Common myeloid progenitor, CD34-positive (primary cell): ENCODE measurements around the gene ANKRD33B.

Experiments
- CTCF ChIA-PET: fragments of 350-600 bp; sonication (Branson Sonifier 250); formaldehyde crosslinking; loops from one replicate; lab custom pipeline; 2021; ENCODE audit warnings: antibody characterized with exemption; lab: Charles Lee
- POLR2A ChIA-PET: fragments of 350-600 bp; sonication (Branson Sonifier 250); formaldehyde crosslinking; loops from one replicate; lab custom pipeline; 2021; ENCODE audit warnings: antibody characterized with exemption; lab: Charles Lee
- DNase-seq, 3 donors: peaks; one replicate each; pipeline versions ENCODE4 v3.0.0 to v3.0.0-alpha.2; 2013
- H3K27ac ChIP-seq, 2 experiments: 1 replicate in 1 of 2; 2 replicates in 1 of 2; pipeline ENCODE4 v1.7.0; 2013; ENCODE audit warnings: inconsistent platforms in 2 of 2, low read length in 2 of 2, mild to moderate bottlenecking in 2 of 2, low read depth in 1 of 2, moderate library complexity in 1 of 2; ENCODE audit not compliant: severe bottlenecking in 2 of 2, insufficient read depth in 1 of 2, poor library complexity in 1 of 2
- H3K27me3 ChIP-seq, 5 experiments: replicated peaks in 2 of 5; 1 replicate in 3 of 5; 2 replicates in 2 of 5; pipeline versions ENCODE4 v1.6.1 to v1.7.0; 2013; ENCODE audit warnings: low read length in 4 of 5, mild to moderate bottlenecking in 2 of 5, moderate library complexity in 2 of 5, inconsistent platforms in 1 of 5; ENCODE audit not compliant: insufficient read depth in 5 of 5, control insufficient read depth in 4 of 5
- H3K36me3 ChIP-seq, 4 experiments: 1 replicate in 2 of 4; 2 replicates in 2 of 4; pipeline versions ENCODE4 v1.6.1 to v1.7.0; 2013; ENCODE audit warnings: low read length in 3 of 4, control low read depth in 1 of 4, mild to moderate bottlenecking in 1 of 4; ENCODE audit not compliant: control insufficient read depth in 4 of 4, insufficient read depth in 4 of 4
- H3K4me1 ChIP-seq, 4 experiments: 1 replicate in 3 of 4; 2 replicates in 1 of 4; pipeline versions ENCODE4 v1.6.1 to v1.7.1; 2013; ENCODE audit warnings: low read length in 3 of 4, mild to moderate bottlenecking in 3 of 4, control low read depth in 1 of 4, inconsistent platforms in 1 of 4, moderate library complexity in 1 of 4; ENCODE audit not compliant: control insufficient read depth in 4 of 4, insufficient read depth in 4 of 4; ENCODE audit errors: control extremely low read depth in 1 of 4
- H3K4me3 ChIP-seq, 7 experiments: 1 replicate in 4 of 7; 2 replicates in 3 of 7; pipeline versions ENCODE4 v1.5.1 to v1.7.0; 2013; ENCODE audit warnings: mild to moderate bottlenecking in 7 of 7, low read length in 6 of 7, moderate library complexity in 6 of 7, inconsistent platforms in 2 of 7, low read depth in 2 of 7, control low read depth in 1 of 7; ENCODE audit not compliant: insufficient read depth in 4 of 7, control insufficient read depth in 1 of 7; ENCODE audit errors: extremely low read depth in 1 of 7
- H3K9me3 ChIP-seq, 5 experiments: 1 replicate in 4 of 5; 2 replicates in 1 of 5; pipeline versions ENCODE4 v1.6.1 to v1.7.1; 2013; ENCODE audit warnings: low read length in 4 of 5, mild to moderate bottlenecking in 2 of 5, inconsistent platforms in 1 of 5, low read depth in 1 of 5, moderate library complexity in 1 of 5; ENCODE audit not compliant: control insufficient read depth in 4 of 5, insufficient read depth in 2 of 5; ENCODE audit errors: control extremely low read depth in 1 of 5
- WGBS: methylation state at CpG from one replicate; pipeline ENCODE4 v1.1.5; 2013; ENCODE audit not compliant: insufficient coverage; 5-methylcytosine and 5-hydroxymethylcytosine counted together

Gene ANKRD33B

GRCh38 chr5:10578293-10578665, 14.4 kb downstream of the ANKRD33B start:
- Histone ChIP-seq H3K9me3 (no peaks in the 10 kb centered on the region), H3K27me3 (no peaks in the 10 kb centered on the region), H3K4me1 (peaks cover 2 to 30% (median 24%) of the 10 kb centered on the region in 4 experiments), H3K4me3 (no peak overlapping the region), H3K27ac (no peak overlapping the region), H3K36me3 (peaks cover 0 to 7% (median 1%) of the 10 kb centered on the region in 4 experiments)
- DNase-seq = no peak
- CTCF ChIA-PET = interaction anchor here (1.2 to 2.7 kb wide), 4 partner anchors 11 to 159 kb away, joined by 3 to 15 read pairs (median 8); no protein-coding TSS in a partner anchor
- WGBS = 60% methylated on average over 1 of the region's 1 CpG
- POLR2A ChIA-PET = interaction anchor here (1.4 kb wide), 1 partner anchor 93 kb away, joined by 3 read pairs; no protein-coding TSS in a partner anchor

GRCh38 chr5:10578869-10579268, 15.0 kb downstream of the ANKRD33B start:
- peak in 2 of 3 donors; percentile 42 to 58 for DNase-seq
- H3K27ac ChIP-seq = no peak overlapping the region
- ChIA-PET CTCF (interaction anchor here (1.9 kb wide), 1 partner anchor 12 kb away, joined by 13 read pairs; no protein-coding TSS in a partner anchor), POLR2A (no interaction called here)
- WGBS = 100% methylated on average over 1 of the region's 6 CpGs
- H3K36me3 ChIP-seq = peaks cover 0 to 4% (median 0%) of the 10 kb centered on the region in 4 experiments
- H3K4me1 ChIP-seq = peaks cover 4 to 32% (median 27%) of the 10 kb centered on the region in 4 experiments
- no peak overlapping the region for H3K4me3 ChIP-seq
- H3K9me3 ChIP-seq = no peaks in the 10 kb centered on the region
- no peaks in the 10 kb centered on the region for H3K27me3 ChIP-seq

- H3K27me3 ChIP-seq = no peaks in the 10 kb centered on the region
- H3K4me1 ChIP-seq = peaks cover 4 to 42% (median 34%) of the 10 kb centered on the region in 4 experiments
- 86% methylated on average over 7 of the region's 8 CpGs for WGBS
- no peak for DNase-seq
- ChIA-PET CTCF (no interaction called here), POLR2A (no interaction called here)
- peaks cover 0 to 3% (median 0%) of the 10 kb centered on the region in 4 experiments for H3K36me3 ChIP-seq
- no peaks in the 10 kb centered on the region for H3K9me3 ChIP-seq
- H3K27ac ChIP-seq = no peak overlapping the region
- H3K4me3 ChIP-seq = no peak overlapping the region
Observed at GRCh38 chr5:10579536-10580521, 16.0 kb downstream of the ANKRD33B start.

- ChIA-PET POLR2A (no interaction called here), CTCF (interaction anchor here (1.3 kb wide), 1 partner anchor 12 kb away, joined by 4 read pairs; no protein-coding TSS in a partner anchor)
- 99% methylated on average over 7 of the region's 9 CpGs for WGBS
- Histone ChIP-seq H3K36me3 (peaks cover 0 to 3% (median 0%) of the 10 kb centered on the region in 4 experiments), H3K4me1 (peaks cover 4 to 48% (median 41%) of the 10 kb centered on the region in 4 experiments), H3K4me3 (no peak overlapping the region), H3K27ac (no peak overlapping the region), H3K9me3 (no peaks in the 10 kb centered on the region), H3K27me3 (no peaks in the 10 kb centered on the region)
- DNase-seq = no peak
Observed at GRCh38 chr5:10580531-10581423, 16.9 kb downstream of the ANKRD33B start.

GRCh38 chr5:10581424-10581748, 17.5 kb downstream of the ANKRD33B start:
- no peak overlapping the region for H3K4me3 ChIP-seq
- ChIA-PET CTCF (interaction anchor here (1.3 kb wide), 1 partner anchor 11 kb away, joined by 4 read pairs; no protein-coding TSS in a partner anchor), POLR2A (no interaction called here)
- peaks cover 0 to 3% (median 0%) of the 10 kb centered on the region in 4 experiments for H3K36me3 ChIP-seq
- H3K4me1 ChIP-seq = peaks cover 4 to 50% (median 45%) of the 10 kb centered on the region in 4 experiments
- no peak for DNase-seq
- WGBS = 100% methylated on average over 1 of the region's 2 CpGs
- H3K9me3 ChIP-seq = no peaks in the 10 kb centered on the region
- H3K27me3 ChIP-seq = no peaks in the 10 kb centered on the region
- no peak overlapping the region for H3K27ac ChIP-seq

GRCh38 chr5:10581867-10582511, 18.1 kb downstream of the ANKRD33B start:
- H3K9me3 ChIP-seq = no peaks in the 10 kb centered on the region
- CTCF ChIA-PET = interaction anchor here (1.0 to 1.3 kb wide), 3 partner anchors 11 to 139 kb away, joined by 3 to 4 read pairs (median 4); no protein-coding TSS in a partner anchor
- 95% methylated on average over 6 of the region's 7 CpGs for WGBS
- no peak overlapping the region for H3K4me3 ChIP-seq
- DNase-seq = no peak
- POLR2A ChIA-PET = no interaction called here
- no peaks in the 10 kb centered on the region for H3K27me3 ChIP-seq
- H3K27ac ChIP-seq = no peak overlapping the region
- peaks cover 4 to 53% (median 46%) of the 10 kb centered on the region in 4 experiments for H3K4me1 ChIP-seq
- H3K36me3 ChIP-seq = peaks cover 0 to 3% (median 0%) of the 10 kb centered on the region in 4 experiments
